Activated naive CD4-positive, alpha-beta T cell treated with anti-CD3 and anti-CD28 coated beads, Interleukin-2, amount 50 U/mL, for 72 hours (primary cell): Measurements from ENCODE around the gene ARMC8. TPM values are rescaled to one million over a fixed set of nuclear protein-coding genes. Genes with fewer than 3 reads are reported as not detected.

ENCODE experiments used
- ATAC-seq, 2 donors: fragments of 150-1000 bp; cut with Tn5 transposase; 2 replicates each; pipeline ENCODE4 v1.10.0; 2021; ENCODE audit warnings: mild to moderate bottlenecking in 2 of 2, moderate library complexity in 2 of 2
- DNase-seq, 2 donors: peaks; one replicate each; pipeline ENCODE4 v3.0.0; 2021 to 2022; ENCODE audit warnings: low spot score in 2 of 2
- H3K27ac Mint-ChIP-seq, 2 donors: one replicate each; pipeline ENCODE4 v1.8.0; 2022; ENCODE audit warnings: mild to moderate bottlenecking in 2 of 2, mixed read lengths in 2 of 2
- H3K36me3 Mint-ChIP-seq, 2 donors: one replicate each; pipeline ENCODE4 v1.8.0; 2022; ENCODE audit warnings: mixed read lengths in 2 of 2
- H3K9me3 Mint-ChIP-seq, 2 donors: one replicate each; pipeline ENCODE4 v1.8.0; 2022; ENCODE audit warnings: mixed read lengths in 2 of 2
- total RNA-seq, 2 donors: library from RNA; stranded (reverse); gene quantifications; one replicate each; pipeline ENCODE4 v1.2.3, GENCODE V29; 2022

Gene ARMC8
- total RNA-seq, 2 donors from 2014 or later, result 38.3 to 39.0 TPM

- no peaks in the 10 kb centered on the region for H3K9me3 Mint-ChIP-seq
- peak; percentile 89 to 93 for ATAC-seq
These were observed 252 bp upstream of the ARMC8 start for GRCh38 chr3:138186803-138187295.

GRCh38 chr3:138188013-138188730 is 1.1 kb downstream of the ARMC8 start:
- H3K36me3 Mint-ChIP-seq, result no peaks in the 10 kb centered on the region
- DNase-seq (peak in 1 of 2 donors; percentile 33), ATAC-seq (peak; percentile 16 to 33)
- H3K27ac Mint-ChIP-seq, result peak overlapping the region; percentile 82 to 87
- no peaks in the 10 kb centered on the region for H3K9me3 Mint-ChIP-seq

More at GRCh38 chr3:138186803-138187295, 252 bp upstream of the ARMC8 start:
- peak; percentile 86 to 88 for DNase-seq
- H3K27ac Mint-ChIP-seq, result peak overlapping the region; percentile 87 to 94
- H3K36me3 Mint-ChIP-seq, result no peaks in the 10 kb centered on the region

DNA sequence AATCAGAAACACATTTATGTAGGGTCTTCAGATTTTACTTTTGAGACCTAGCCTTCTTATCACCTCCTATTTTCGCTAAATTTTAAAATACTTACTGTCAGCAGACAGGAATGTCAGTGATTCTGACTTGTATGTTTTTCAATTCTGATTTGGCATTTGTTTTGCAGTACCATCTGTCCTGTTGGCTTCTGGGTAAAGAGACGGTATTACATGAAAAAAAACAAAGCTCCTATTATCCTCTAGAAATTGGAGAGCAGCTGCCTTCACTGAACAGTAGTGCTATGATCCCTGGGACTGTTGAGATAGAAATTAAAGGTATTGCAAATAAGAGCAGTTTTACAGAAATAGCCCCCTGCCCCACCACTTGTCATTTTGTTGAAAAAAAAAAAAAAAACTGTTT is 8.4 kb downstream of the ARMC8 start:
- Mint-ChIP-seq H3K9me3 (no peaks in the 10 kb centered on the region), H3K27ac (no peak overlapping the region), H3K36me3 (peaks cover 0 to 10% of the 10 kb centered on the region in 2 donors)
- DNase-seq (no peak), ATAC-seq (no peak)

GRCh38 chr3:138196023-138196422 is 8.9 kb downstream of the ARMC8 start:
- H3K36me3 Mint-ChIP-seq, result peaks cover 0 to 10% of the 10 kb centered on the region in 2 donors
- no peak overlapping the region for H3K27ac Mint-ChIP-seq
- H3K9me3 Mint-ChIP-seq, result no peaks in the 10 kb centered on the region
- ATAC-seq, result no peak
- no peak for DNase-seq

DNA sequence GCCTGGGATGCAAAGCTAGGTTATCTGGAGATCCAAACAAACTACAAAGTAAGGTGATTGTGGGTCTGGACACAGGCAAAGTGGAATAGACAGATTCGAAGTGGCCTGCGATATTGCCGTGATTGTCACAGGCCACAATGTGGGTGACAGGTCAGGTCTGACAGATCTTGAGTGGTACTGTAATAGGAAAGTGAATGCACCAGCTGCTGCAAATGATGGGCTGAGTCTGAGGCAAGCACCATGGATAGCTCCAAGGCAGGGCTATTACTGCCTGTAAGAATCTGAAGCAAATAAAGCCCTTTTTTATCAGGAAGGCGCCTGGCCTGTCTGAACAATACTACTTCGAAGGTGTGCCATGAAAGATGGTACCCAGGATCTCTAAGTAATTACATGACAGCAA is 10.0 kb downstream of the ARMC8 start:
- DNase-seq, result no peak
- Mint-ChIP-seq H3K36me3 (peaks cover 0 to 15% of the 10 kb centered on the region in 2 donors), H3K9me3 (no peaks in the 10 kb centered on the region), H3K27ac (no peak overlapping the region)
- ATAC-seq, result no peak

DNA sequence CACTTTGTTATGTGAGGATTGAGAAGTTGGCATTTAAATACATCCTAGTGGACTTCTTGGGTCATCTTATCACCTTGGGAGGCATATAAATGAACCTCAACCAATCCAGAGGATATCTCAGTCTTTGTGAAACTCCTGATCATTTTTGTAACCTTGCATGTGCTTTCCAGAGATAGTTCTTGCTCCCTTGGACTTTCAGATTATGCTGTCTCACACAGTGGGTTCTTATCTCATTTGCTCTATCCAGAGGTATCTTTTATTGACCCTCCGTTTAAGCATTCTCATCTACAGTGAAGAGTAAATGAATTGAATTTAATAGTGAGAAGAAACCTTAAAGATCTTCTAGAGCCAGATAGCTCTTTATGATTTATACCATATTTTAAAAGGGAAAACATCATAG is 10.4 kb downstream of the ARMC8 start:
- Mint-ChIP-seq H3K9me3 (no peaks in the 10 kb centered on the region), H3K36me3 (peaks cover 0 to 16% of the 10 kb centered on the region in 2 donors), H3K27ac (no peak overlapping the region)
- ATAC-seq, result no peak
- DNase-seq, result no peak

DNA sequence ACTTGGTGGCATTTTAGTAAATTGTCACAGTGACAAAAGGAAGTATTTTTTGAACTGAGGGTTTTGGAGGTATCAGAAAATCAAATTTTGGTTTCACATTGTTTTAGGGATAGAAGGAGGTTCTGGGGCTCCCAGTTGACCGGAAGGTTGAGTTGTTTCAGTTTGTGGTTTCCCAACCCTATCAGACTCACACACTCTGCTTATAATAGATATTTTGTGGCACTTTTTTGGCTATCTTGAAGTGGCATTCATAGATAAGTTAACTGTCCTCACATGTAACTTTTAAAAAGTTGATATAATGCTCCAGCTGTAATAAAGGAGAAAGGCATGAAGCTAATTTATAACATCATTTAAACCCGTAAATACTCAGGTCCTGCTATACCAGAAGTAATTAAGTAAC is 12.8 kb downstream of the ARMC8 start:
- DNase-seq (no peak), ATAC-seq (no peak)
- H3K27ac Mint-ChIP-seq, result no peak overlapping the region
- peaks cover 0 to 21% of the 10 kb centered on the region in 2 donors for H3K36me3 Mint-ChIP-seq
- H3K9me3 Mint-ChIP-seq, result no peaks in the 10 kb centered on the region

GRCh38 chr3:138200424-138200823 is 13.3 kb downstream of the ARMC8 start:
- ATAC-seq (no peak), DNase-seq (no peak)
- H3K9me3 Mint-ChIP-seq, result no peaks in the 10 kb centered on the region
- H3K36me3 Mint-ChIP-seq, result peaks cover 0 to 20% of the 10 kb centered on the region in 2 donors
- no peak overlapping the region for H3K27ac Mint-ChIP-seq

GRCh38 chr3:138202945-138203701 is 16.0 kb downstream of the ARMC8 start:
- H3K27ac Mint-ChIP-seq, result no peak overlapping the region
- no peaks in the 10 kb centered on the region for H3K9me3 Mint-ChIP-seq
- ATAC-seq (peak in 1 of 2 donors; percentile 74), DNase-seq (no peak)
- peaks cover 9 to 11% of the 10 kb centered on the region in 2 donors for H3K36me3 Mint-ChIP-seq

DNA sequence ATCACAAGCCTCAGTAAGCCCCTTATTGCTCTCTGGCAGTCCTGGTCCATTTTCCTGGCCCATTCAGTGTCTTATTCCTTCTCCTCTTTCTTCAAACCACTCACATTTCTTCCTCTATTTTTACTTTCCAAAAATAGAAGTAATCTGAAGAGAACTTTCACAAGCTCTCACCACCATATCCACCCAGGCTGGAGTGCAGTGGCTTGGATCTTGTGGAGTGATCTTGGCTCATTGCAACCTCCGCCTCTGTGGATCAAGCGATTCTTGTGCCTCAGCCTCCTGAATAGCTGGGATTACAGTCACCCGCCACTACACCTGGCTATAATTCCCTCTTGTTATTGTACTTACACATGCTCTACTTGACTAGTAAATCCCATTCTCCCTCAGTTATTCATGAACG is 16.8 kb downstream of the ARMC8 start:
- Mint-ChIP-seq H3K36me3 (peaks cover 9 to 11% of the 10 kb centered on the region in 2 donors), H3K9me3 (no peaks in the 10 kb centered on the region), H3K27ac (no peak overlapping the region)
- DNase-seq (no peak), ATAC-seq (no peak)

- Mint-ChIP-seq H3K27ac (no peak overlapping the region), H3K36me3 (peaks cover 9 to 11% of the 10 kb centered on the region in 2 donors), H3K9me3 (no peaks in the 10 kb centered on the region)
- DNase-seq, result no peak
- ATAC-seq, result no peak
These were observed 18.4 kb downstream of the ARMC8 start for GRCh38 chr3:138205527-138205926.

DNA sequence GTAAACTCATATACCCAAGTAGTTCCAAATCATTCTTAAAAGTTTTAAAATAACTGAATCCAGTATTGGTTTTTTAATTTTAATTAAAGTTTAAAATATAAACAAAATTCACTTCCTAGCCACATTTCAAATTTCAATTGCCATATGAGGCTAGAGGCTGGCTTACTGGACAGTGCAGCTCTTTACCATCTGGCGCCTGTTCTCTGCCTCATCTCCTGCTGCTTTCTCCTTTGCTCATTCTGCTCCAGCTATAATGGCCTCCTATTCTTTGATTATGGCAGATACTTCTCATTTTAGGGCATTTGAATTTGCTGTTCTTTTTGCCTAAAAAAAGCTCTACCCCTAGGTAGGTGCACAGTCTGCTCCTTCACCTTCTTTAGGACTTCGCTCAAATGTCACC is 19.1 kb downstream of the ARMC8 start:
- Mint-ChIP-seq H3K36me3 (peaks cover 10 to 11% of the 10 kb centered on the region in 2 donors), H3K9me3 (no peaks in the 10 kb centered on the region), H3K27ac (no peak overlapping the region)
- DNase-seq, result no peak
- no peak for ATAC-seq

- Mint-ChIP-seq H3K27ac (no peak overlapping the region), H3K9me3 (no peaks in the 10 kb centered on the region), H3K36me3 (peaks cover 0 to 16% of the 10 kb centered on the region in 2 donors)
- ATAC-seq (no peak), DNase-seq (no peak)
These were observed 23.4 kb downstream of the ARMC8 start for GRCh38 chr3:138210528-138210927.

- H3K9me3 Mint-ChIP-seq, result no peaks in the 10 kb centered on the region
- ATAC-seq (no peak), DNase-seq (no peak)
- no peak overlapping the region for H3K27ac Mint-ChIP-seq
- peaks cover 0 to 7% of the 10 kb centered on the region in 2 donors for H3K36me3 Mint-ChIP-seq
These were observed 26.4 kb downstream of the ARMC8 start for GRCh38 chr3:138213398-138214085.

DNA sequence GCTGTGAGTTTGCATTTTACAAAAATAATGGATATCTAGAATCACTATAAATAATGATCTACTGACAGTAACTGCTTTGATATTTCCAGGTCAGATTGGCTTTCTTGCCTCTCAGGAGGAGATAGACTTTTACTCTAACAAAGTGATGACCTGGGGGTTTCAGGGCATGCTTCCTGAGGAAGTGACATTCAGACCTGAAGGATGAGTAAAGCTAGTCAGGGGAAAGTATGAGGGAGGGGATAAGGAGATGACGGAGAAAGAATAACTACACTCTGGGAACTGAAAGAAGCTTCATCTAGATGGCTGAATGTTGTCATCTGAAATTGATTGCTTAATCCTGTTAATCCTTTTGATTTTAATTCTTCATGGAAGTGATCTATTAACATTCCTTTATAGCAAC is 32.2 kb downstream of the ARMC8 start:
- Mint-ChIP-seq H3K27ac (peak overlapping the region in 1 of 2 donors; percentile 20), H3K36me3 (peaks cover 0 to 13% of the 10 kb centered on the region in 2 donors), H3K9me3 (no peaks in the 10 kb centered on the region)
- ATAC-seq (peak; percentile 82 to 98), DNase-seq (no peak)

DNA sequence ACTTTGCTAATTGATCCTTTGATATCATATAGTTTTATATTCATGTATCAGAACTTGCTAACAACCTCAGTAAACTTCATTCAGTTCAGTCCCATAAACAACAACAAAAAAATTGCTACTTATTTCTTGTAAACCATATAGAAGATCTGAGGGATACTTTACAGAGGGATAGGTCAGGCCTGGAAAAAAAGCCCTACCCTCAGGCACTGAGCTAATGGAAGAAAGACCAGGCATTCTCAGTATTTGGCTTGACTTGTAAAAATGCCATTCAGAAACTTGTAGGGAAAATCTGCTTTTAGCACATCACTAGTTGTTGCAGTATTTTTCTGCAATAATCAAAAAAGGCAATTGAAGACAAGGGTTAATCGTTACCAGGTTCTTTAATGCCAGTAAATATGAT is 33.1 kb downstream of the ARMC8 start:
- H3K36me3 Mint-ChIP-seq, result peaks cover 0 to 20% of the 10 kb centered on the region in 2 donors
- ATAC-seq (no peak), DNase-seq (no peak)
- H3K9me3 Mint-ChIP-seq, result no peaks in the 10 kb centered on the region
- H3K27ac Mint-ChIP-seq, result no peak overlapping the region

- Mint-ChIP-seq H3K9me3 (no peaks in the 10 kb centered on the region), H3K27ac (no peak overlapping the region), H3K36me3 (peaks cover 0 to 20% of the 10 kb centered on the region in 2 donors)
- no peak for DNase-seq
- ATAC-seq, result no peak
These were observed 33.7 kb downstream of the ARMC8 start for GRCh38 chr3:138220788-138221187.
